Esophagus (tissue), 2 donors: Measurements from ENCODE around the gene TARBP2. TPM values are rescaled to one million over a fixed set of nuclear protein-coding genes. Genes with fewer than 3 reads are reported as not detected.

Experiments
- H3K27ac ChIP-seq, 2 donors: one replicate each; pipeline ENCODE4 v1.5.1; 2013; ENCODE audit warnings: low read depth in 2 of 2, mild to moderate bottlenecking in 2 of 2, inconsistent platforms in 1 of 2, low read length in 1 of 2, moderate library complexity in 1 of 2
- H3K27me3 ChIP-seq, 2 donors: one replicate each; pipeline ENCODE4 v1.6.1; 2013; ENCODE audit warnings: low read length in 2 of 2, control low read depth in 1 of 2, mild to moderate bottlenecking in 1 of 2; ENCODE audit not compliant: insufficient read depth in 2 of 2, control insufficient read depth in 1 of 2
- H3K36me3 ChIP-seq, 2 donors: one replicate each; pipeline ENCODE4 v1.6.1; 2013; ENCODE audit warnings: low read length in 1 of 2; ENCODE audit not compliant: control insufficient read depth in 2 of 2, insufficient read depth in 2 of 2
- H3K4me1 ChIP-seq, 2 donors: one replicate each; pipeline ENCODE4 v1.6.1; 2013; ENCODE audit warnings: low read length in 1 of 2; ENCODE audit not compliant: control insufficient read depth in 2 of 2, insufficient read depth in 2 of 2
- H3K4me3 ChIP-seq, 2 donors: one replicate each; pipeline ENCODE4 v1.5.1; 2013; ENCODE audit warnings: low read length in 2 of 2, mild to moderate bottlenecking in 2 of 2, low read depth in 1 of 2, moderate library complexity in 1 of 2
- H3K9me3 ChIP-seq, 2 donors: one replicate each; pipeline ENCODE4 v1.6.1; 2013; ENCODE audit warnings: mild to moderate bottlenecking in 2 of 2, low read depth in 1 of 2, low read length in 1 of 2, moderate library complexity in 1 of 2; ENCODE audit not compliant: control insufficient read depth in 2 of 2, insufficient read depth in 1 of 2
- WGBS, 2 donors: extraction: QIAGEN DNeasy Blood & Tissue Kit; methylation state at CpG; one replicate each; pipeline ENCODE4 v1.1.7; 2013; 5-methylcytosine and 5-hydroxymethylcytosine counted together
- polyA plus RNA-seq, 2 donors: library from polyadenylated mRNA; stranded (reverse); fragments of 200-250 nt; gene quantifications; one replicate each; pipeline ENCODE4 v1.2.3, GENCODE V29; 2013
- donor health status: healthy with polysubstance abuse.
- donor health status: Bipolar disorder and iron deficiency.

The TARBP2 gene
- polyA plus RNA-seq, 2 donors = 20.1 to 24.8 TPM

DNA sequence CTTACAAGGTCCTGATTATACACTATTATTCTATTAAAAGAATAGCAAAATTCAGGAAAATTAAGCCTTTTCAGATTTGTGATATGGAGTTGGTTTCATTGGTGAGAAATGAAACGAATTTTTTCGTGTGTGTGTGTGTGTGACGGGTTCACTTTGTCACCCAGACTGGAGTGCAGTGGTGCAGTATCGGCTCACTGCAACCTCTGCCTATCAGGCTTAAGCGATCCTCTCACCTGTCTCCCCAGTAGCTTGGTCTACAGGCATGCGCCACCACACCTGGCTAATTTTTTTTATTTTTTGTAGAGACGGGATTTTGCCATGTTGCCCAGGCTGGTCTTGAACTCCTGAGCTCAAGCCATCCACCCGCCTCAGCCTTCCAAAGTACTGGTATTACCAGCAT, 39.5 kb upstream of the TARBP2 start:
- Histone ChIP-seq H3K27me3 (no peaks in the 10 kb centered on the region), H3K27ac (no peak overlapping the region), H3K9me3 (no peaks in the 10 kb centered on the region), H3K4me3 (no peak overlapping the region), H3K4me1 (no peaks in the 10 kb centered on the region), H3K36me3 (peaks cover 19 to 46% of the 10 kb centered on the region in 2 donors)
- 79 to 80% methylated on average over 8 of the region's 8 CpGs for WGBS, 2 donors

DNA sequence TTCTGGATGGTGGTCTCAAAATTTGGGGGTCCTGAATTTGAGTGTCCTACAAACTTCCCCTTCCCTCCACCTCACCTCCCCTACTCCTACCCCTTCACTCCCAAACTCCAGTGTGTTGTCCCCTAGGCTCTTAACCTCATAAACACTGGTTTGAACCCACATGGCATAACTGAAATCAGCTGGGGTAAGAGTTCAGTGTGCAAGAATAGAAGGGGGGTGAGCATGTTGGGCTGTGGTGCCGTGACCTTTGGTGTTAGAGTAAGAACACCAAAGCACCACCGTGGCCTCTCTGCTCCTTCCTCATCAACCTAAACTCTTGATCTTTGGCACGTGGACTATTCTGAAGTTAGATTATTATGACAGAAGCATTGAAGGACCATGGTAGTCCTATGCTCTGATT, 38.1 kb upstream of the TARBP2 start:
- H3K4me3 ChIP-seq = no peak overlapping the region
- H3K27ac ChIP-seq = peak overlapping the region in 1 of 2 donors; percentile 35
- H3K9me3 ChIP-seq = no peaks in the 10 kb centered on the region
- WGBS, 2 donors = 65 to 68% methylated on average over 3 of the region's 3 CpGs
- H3K27me3 ChIP-seq = no peaks in the 10 kb centered on the region
- H3K36me3 ChIP-seq = peaks cover 19 to 51% of the 10 kb centered on the region in 2 donors
- H3K4me1 ChIP-seq = no peaks in the 10 kb centered on the region

DNA sequence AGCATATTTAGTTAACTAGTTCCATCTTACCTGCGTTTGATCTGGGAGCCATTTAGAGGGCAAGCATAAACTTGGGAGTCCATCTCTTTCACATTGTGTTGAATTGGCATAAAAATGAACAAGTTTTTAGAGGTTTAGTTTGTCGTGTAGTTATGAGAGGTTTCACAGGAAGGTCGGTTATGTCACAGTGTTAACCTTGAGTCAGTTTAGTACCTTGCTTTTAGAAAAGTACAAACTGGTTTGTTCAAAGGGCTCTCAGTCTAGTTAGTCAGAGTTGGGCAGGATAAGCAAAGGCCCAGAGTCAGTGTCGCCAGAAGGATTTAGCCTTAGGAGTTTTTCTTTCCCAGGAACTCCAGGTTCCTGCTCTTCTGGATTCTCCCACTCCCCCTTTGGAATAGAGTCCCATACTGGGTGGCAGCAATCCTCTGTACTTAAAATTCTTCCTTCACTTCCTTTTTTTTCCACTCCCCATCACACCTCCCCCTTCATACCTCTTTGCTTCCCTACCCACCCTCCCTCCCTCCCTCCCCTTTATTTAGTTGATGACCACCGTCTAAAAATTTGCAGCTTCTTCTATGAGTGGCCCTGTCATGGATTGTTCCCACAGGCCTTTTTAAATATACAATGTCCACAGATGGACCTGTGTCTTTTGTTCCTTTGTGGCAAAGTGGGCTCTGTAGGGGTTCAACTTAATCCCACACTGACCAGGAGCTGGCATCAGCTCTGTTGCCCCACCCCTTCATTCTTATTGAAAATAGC, 37.1 kb upstream of the TARBP2 start:
- H3K27ac ChIP-seq = no peak overlapping the region
- WGBS, 2 donors = 41 to 50% methylated on average over 5 of the region's 5 CpGs
- no peaks in the 10 kb centered on the region for H3K4me1 ChIP-seq
- H3K36me3 ChIP-seq = peaks cover 23 to 51% of the 10 kb centered on the region in 2 donors
- H3K9me3 ChIP-seq = no peaks in the 10 kb centered on the region
- no peak overlapping the region for H3K4me3 ChIP-seq
- H3K27me3 ChIP-seq = no peaks in the 10 kb centered on the region

DNA sequence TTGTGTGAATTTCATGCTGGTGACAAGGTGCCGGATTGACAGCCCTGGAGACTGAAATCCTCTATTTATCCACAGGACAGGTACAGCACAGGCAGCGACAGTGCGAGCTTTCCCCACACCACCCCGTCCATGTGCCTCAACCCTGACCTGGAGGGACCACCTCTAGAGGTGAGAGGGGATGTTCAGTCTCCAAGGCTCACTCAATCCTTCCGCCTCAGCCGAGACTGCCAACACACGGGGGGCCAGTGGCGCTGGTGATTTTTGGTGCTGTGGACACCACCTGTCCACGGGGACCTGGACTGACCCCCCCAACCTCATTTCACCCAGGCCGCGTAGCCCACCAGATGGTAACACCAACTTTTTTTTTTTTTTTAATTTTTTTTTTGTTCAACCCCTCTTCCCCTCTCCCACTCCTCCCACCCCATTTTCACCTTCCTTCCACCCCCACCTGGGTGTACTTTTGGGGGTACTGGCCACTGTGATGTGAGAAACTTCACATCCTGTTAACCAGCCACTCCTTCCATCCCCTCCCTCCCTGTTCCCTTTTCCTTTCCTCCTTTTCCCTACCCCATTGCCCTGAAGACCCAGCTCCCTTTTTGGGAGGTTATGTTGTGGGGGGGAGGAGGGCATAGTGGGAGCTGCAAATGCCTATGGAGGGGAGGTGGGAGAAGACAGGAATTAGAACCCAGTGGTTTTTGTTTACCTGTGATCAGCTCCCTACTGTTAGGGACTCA, 36.2 kb upstream of the TARBP2 start:
- Histone ChIP-seq H3K4me3 (no peak overlapping the region), H3K36me3 (peaks cover 23 to 46% of the 10 kb centered on the region in 2 donors), H3K9me3 (no peaks in the 10 kb centered on the region), H3K27ac (no peak overlapping the region), H3K4me1 (no peaks in the 10 kb centered on the region), H3K27me3 (no peaks in the 10 kb centered on the region)
- WGBS, 2 donors = 93 to 94% methylated on average over 11 of the region's 11 CpGs

DNA sequence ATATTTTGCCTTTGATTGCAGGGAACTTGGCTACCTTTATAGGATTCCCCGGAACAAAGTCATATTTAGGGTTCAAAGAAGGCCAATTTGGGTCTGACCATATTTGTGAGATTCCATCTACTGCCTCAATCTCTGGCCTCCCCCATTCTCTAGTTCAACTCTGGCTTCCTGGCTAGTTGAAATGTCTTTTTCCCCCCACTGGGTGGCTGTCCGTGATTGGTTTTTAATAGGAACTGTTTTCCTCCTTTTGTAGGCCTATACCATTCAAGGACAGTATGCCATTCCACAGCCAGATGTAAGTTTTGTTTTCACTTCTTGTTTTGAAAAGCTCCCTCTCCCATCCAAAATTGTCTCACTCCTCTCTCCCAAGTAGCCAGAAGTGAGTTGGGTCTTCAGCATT, 35.4 kb upstream of the TARBP2 start:
- peaks cover 23 to 45% of the 10 kb centered on the region in 2 donors for H3K36me3 ChIP-seq
- H3K27ac ChIP-seq = no peak overlapping the region

DNA sequence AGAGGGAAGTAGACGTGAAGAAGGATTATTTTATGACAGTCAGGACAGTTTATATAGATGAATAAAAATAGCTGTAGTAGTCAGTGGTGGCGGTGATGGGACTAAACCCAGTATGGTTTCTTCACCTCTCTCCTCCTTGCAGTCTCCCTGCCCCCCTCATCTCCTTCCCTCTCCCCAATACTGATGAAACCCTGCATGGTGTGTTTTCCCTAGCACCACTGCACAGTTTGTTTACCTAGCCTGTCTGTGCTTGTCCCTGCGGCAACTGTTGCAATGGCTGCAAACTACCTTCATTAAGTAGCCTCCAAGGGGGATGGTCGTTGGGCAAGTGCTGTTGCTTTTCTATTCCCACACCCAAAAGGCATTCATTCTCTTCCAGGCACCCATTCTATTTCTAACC, 34.4 kb upstream of the TARBP2 start:
- peaks cover 23 to 44% of the 10 kb centered on the region in 2 donors for H3K36me3 ChIP-seq
- H3K9me3 ChIP-seq = no peaks in the 10 kb centered on the region
- 44 to 53% methylated on average over 4 of the region's 4 CpGs for WGBS, 2 donors

More for the DNA sequence above, 35.4 kb upstream of the TARBP2 start:
- 48 to 50% methylated on average over 2 of the region's 2 CpGs for WGBS, 2 donors
- H3K4me3 ChIP-seq = no peak overlapping the region
- no peaks in the 10 kb centered on the region for H3K27me3 ChIP-seq
- H3K4me1 ChIP-seq = no peaks in the 10 kb centered on the region
- H3K9me3 ChIP-seq = no peaks in the 10 kb centered on the region

DNA sequence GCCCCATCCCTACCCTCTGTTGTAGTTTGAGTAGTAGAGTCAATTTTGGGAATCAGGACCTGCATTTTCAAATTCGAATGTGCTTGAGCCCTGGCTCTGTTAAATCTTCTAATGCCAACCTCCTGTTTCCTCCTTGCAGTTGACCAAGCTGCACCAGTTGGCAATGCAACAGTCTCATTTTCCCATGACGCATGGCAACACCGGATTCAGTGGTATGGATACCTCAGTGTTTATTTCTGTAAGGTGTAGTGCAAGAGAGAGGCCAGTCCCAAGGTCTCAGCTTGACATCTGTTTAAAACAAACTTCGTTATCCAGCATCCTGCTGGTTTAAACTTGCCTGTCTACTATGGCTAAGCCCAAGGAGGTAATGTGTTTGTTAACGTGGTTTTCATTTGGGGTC, 34.0 kb upstream of the TARBP2 start:
- H3K4me3 ChIP-seq = no peak overlapping the region
- H3K27ac ChIP-seq = no peak overlapping the region
- H3K4me1 ChIP-seq = no peaks in the 10 kb centered on the region
- peaks cover 24 to 44% of the 10 kb centered on the region in 2 donors for H3K36me3 ChIP-seq
- no peaks in the 10 kb centered on the region for H3K27me3 ChIP-seq
- 58 to 64% methylated on average over 5 of the region's 5 CpGs for WGBS, 2 donors
- no peaks in the 10 kb centered on the region for H3K9me3 ChIP-seq

More for the DNA sequence above, 34.4 kb upstream of the TARBP2 start:
- no peaks in the 10 kb centered on the region for H3K4me1 ChIP-seq
- no peaks in the 10 kb centered on the region for H3K27me3 ChIP-seq
- no peak overlapping the region for H3K27ac ChIP-seq
- H3K4me3 ChIP-seq = no peak overlapping the region

DNA sequence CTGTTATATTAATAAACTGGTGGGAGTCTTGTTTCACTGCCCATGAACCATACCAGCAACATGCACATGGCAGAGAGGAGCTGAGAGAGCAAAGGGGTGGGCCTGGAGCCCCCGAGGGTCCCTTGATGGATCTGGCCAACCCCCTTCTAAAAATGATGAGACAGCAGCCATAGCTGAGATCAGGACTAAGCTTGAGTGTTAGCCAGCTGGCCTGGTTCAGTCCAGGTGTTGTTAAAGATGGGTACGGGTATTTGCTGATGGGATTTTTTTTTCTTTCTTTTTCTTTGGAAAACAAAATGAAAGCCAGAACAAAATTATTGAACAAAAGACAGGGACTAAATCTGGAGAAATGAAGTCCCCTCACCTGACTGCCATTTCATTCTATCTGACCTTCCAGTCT, 33.2 kb upstream of the TARBP2 start:
- H3K4me3 ChIP-seq = no peak overlapping the region
- peaks cover 27 to 41% of the 10 kb centered on the region in 2 donors for H3K36me3 ChIP-seq
- H3K9me3 ChIP-seq = no peaks in the 10 kb centered on the region
- WGBS, 2 donors = 73 to 75% methylated on average over 2 of the region's 2 CpGs
- H3K4me1 ChIP-seq = no peaks in the 10 kb centered on the region
- no peaks in the 10 kb centered on the region for H3K27me3 ChIP-seq
- H3K27ac ChIP-seq = no peak overlapping the region

DNA sequence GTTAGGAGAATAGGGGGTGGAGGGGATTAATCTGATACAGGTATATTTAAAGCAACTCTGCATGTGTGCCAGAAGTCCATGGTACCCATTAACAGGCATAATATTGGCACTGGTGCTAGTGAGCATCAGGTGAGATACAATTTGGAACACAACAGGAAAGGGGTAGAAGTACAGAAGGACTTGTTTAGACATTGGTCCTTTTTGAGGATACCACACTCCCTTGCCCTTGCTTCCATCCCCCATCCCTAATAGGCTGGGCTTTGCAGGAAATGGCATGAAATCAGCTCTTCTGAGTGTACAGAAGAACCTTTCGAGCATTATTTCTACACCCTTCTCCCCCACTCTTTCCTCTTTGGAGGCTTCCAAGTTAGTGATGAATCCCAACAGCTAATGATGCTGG, 32.8 kb upstream of the TARBP2 start:
- peaks cover 28 to 39% of the 10 kb centered on the region in 2 donors for H3K36me3 ChIP-seq
- no peak overlapping the region for H3K4me3 ChIP-seq
- H3K9me3 ChIP-seq = no peaks in the 10 kb centered on the region
- WGBS, 2 donors = 80 to 85% methylated on average over 1 of the region's 1 CpG
- H3K27ac ChIP-seq = no peak overlapping the region
- H3K4me1 ChIP-seq = no peaks in the 10 kb centered on the region
- H3K27me3 ChIP-seq = no peaks in the 10 kb centered on the region
